BLaER1 treated with 17β-estradiol and CSF1 and Interleukin-3, amounts not matched to agents 10 nM and 100 nM (cell line): Measurements from ENCODE around the gene IGSF21.

ENCODE experiments used
- H3K27ac ChIP-seq, 11 experiments: shearing (Covaris generic); formaldehyde crosslinking; 2 replicates each; pipeline ENCODE4 v1.8.1; 2022
- H3K27me3 ChIP-seq, 11 experiments: shearing (Covaris generic); formaldehyde crosslinking; 2 replicates each; pipeline ENCODE4 v1.8.1; 2022
- H3K36me3 ChIP-seq, 11 experiments: shearing (Covaris generic); formaldehyde crosslinking; 2 replicates each; pipeline ENCODE4 v1.8.1; 2022
- H3K4me1 ChIP-seq, 10 experiments: shearing (Covaris generic); formaldehyde crosslinking; 2 replicates each; pipeline ENCODE4 v1.8.1; 2022
- H3K4me2 ChIP-seq, 11 experiments: shearing (Covaris generic); formaldehyde crosslinking; 2 replicates each; pipeline ENCODE4 v1.8.1; 2022
- H3K4me3 ChIP-seq, 10 experiments: shearing (Covaris generic); formaldehyde crosslinking; 2 replicates each; pipeline ENCODE4 v1.8.1; 2022
- H3K9ac ChIP-seq, 11 experiments: shearing (Covaris generic); formaldehyde crosslinking; 2 replicates each; pipeline ENCODE4 v1.8.1; 2022
- H3K9me3 ChIP-seq, 11 experiments: shearing (Covaris generic); formaldehyde crosslinking; replicated peaks in 1 of 11; 2 replicates each; pipeline ENCODE4 v1.8.1; 2022
- H4K20me1 ChIP-seq, 11 experiments: shearing (Covaris generic); formaldehyde crosslinking; 2 replicates each; pipeline ENCODE4 v1.8.1; 2022
- Cebpa-rat ChIP-seq, 11 experiments: shearing (Covaris generic); IDR thresholded peaks; 2 replicates each; pipeline ENCODE4 v1.8.1; 2022

Gene IGSF21

DNA sequence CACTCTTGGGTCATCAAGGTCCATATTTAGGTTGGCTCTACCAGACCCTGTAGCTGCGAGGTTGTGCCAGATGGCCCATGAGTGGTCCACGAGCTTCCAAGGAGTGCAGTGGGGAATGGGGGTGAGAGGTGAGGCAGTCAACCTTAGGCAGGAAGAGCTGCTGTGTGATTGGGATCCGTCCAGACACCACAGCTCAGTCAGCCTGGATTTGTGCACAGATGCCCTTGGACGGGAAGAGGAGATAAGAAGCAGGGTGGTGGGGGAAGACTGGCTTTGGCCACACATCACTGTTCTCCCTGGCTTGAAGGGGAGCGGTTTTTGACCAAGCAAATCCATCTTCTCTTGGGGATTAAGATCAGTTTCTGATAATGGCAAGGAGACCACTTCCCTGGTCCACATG, 130.6 kb downstream of the IGSF21 start:
- Histone ChIP-seq H3K9me3 (peaks cover 0 to 10% (median 0%) of the 10 kb centered on the region in 11 experiments; a peak in 1 of 22 replicates), H3K27ac (no peak overlapping the region), H3K9ac (no peak overlapping the region), H3K4me3 (no peak overlapping the region), H3K4me1 (no peaks in the 10 kb centered on the region), H3K36me3 (no peaks in the 10 kb centered on the region), H4K20me1 (no peaks in the 10 kb centered on the region), H3K4me2 (no peak overlapping the region), H3K27me3 (no peaks in the 10 kb centered on the region; a peak in 1 of 22 replicates)
- TF ChIP-seq Cebpa-rat (IDR thresholded peaks at IDR 0.05), result no peak

DNA sequence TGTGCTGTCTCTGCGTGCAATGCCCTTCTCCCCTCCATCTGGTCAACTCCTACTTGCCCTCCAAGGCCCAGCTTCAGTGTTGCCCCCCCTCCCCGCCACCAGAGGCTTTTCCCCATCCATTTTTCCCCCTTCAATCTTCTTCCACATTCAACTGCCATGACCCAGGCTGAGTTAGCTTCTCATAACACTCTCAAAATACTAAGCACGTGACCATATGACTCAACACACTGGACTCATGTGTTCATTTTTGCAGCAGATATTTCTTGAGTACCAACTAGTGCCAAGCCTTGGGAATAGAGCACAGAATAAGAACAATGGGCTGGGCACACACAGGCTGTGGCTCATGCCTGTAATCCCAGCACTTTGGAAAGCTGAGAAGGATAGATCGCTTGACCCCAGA, 132.1 kb downstream of the IGSF21 start:
- Histone ChIP-seq H3K27me3 (no peaks in the 10 kb centered on the region; a peak in 1 of 22 replicates), H3K36me3 (no peaks in the 10 kb centered on the region), H3K9me3 (peaks cover 0 to 10% (median 0%) of the 10 kb centered on the region in 11 experiments; a peak in 1 of 22 replicates), H3K27ac (no peak overlapping the region), H4K20me1 (no peaks in the 10 kb centered on the region; a peak in 1 of 22 replicates), H3K4me2 (no peak overlapping the region), H3K4me3 (no peak overlapping the region), H3K4me1 (no peaks in the 10 kb centered on the region), H3K9ac (no peak overlapping the region)
- no peak for TF ChIP-seq Cebpa-rat (IDR thresholded peaks at IDR 0.05)

DNA sequence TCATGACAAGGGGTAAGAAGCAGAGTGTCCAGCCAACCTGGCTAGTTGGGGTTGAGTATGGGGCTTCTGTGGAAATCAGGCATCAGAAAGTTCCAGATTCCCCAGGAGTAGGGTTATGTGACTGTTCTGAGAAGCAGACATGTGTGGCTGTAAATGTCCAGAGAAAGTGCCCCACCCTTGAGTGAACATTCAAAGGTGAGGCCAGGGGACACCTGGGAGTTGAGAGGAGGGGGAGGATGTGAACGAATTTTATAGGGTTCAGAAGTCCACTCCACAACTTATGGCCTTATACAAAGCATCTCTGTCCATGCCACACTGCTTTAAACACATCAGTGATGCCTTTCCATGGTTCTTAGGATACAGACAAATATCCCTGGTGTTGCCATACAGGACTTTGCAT, 133.3 kb downstream of the IGSF21 start:
- no peak overlapping the region for H3K4me2 ChIP-seq

DNA sequence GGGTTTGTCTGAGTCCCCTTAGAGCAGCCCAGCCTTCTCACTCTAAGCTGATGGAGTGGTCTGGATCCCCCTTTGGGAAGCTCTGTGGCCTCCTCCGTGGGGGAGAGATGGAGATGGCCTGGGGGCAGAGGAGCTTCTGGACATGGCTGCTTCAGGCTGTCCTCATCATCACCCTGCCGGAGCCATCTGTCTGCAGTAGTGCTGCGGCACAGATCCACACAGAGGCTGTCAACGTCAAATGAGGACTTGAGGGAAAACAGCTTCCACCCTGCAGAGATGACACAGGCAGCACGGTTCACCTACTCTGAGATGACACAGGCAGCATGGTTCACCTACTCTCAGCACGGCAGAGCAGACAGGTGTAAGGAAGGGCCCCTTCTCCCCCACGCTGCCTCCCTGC, 134.3 kb downstream of the IGSF21 start:
- Histone ChIP-seq H3K4me1 (no peaks in the 10 kb centered on the region), H3K27ac (no peak overlapping the region), H3K9ac (no peak overlapping the region), H3K4me3 (no peak overlapping the region), H3K36me3 (no peaks in the 10 kb centered on the region), H4K20me1 (peaks cover 0 to 8% (median 0%) of the 10 kb centered on the region in 11 experiments; a peak in 2 of 22 replicates), H3K9me3 (no peaks in the 10 kb centered on the region), H3K4me2 (no peak overlapping the region), H3K27me3 (no peaks in the 10 kb centered on the region; a peak in 1 of 22 replicates)
- no peak for TF ChIP-seq Cebpa-rat (IDR thresholded peaks at IDR 0.05)

More for the DNA sequence above, 133.3 kb downstream of the IGSF21 start:
- Histone ChIP-seq H3K36me3 (no peaks in the 10 kb centered on the region), H3K27ac (no peak overlapping the region), H4K20me1 (peaks cover 0 to under 1% (median 0%) of the 10 kb centered on the region in 11 experiments; a peak in 2 of 22 replicates), H3K9me3 (peaks cover 0 to 6% (median 0%) of the 10 kb centered on the region in 11 experiments; a peak in 1 of 22 replicates), H3K4me3 (no peak overlapping the region), H3K4me1 (no peaks in the 10 kb centered on the region), H3K27me3 (no peaks in the 10 kb centered on the region; a peak in 1 of 22 replicates), H3K9ac (no peak overlapping the region)
- TF ChIP-seq Cebpa-rat (IDR thresholded peaks at IDR 0.05), result no peak

DNA sequence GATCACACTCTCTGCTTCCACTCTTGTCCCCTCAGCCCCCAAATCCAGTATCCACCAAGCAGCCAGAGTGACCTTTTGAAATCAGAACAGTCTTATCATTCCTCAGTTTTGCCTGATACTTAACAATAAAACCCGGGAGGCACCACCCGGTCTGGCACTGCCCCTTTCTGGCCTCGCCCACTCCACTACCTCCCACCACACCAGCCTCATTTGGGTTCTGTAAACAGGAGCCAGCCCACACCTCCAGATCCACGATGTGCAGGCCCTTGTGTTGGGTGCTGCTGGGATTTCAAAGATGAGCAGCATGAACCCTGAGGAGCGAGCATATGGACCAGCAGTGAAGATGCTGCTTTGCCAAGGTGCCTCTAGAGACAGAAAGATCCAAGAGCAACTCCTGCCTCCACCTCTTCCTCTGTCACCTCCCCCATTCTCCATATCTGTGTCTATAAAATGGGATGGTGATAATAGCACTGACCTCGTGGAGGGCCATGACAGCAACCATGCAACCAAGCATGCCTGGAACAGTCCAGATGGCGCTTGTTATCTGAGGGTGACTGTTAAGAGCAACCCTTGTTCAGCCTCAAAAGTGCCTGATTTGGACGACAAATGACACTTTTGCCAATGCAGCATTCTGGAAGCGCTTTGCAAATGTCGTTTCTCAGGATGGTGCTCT, 136.0 kb downstream of the IGSF21 start:
- no peak overlapping the region for H3K4me3 ChIP-seq
- H3K27me3 ChIP-seq, result no peaks in the 10 kb centered on the region; a peak in 1 of 22 replicates
- no peak overlapping the region for H3K27ac ChIP-seq
- H3K4me1 ChIP-seq, result no peaks in the 10 kb centered on the region
- no peak overlapping the region for H3K9ac ChIP-seq
- no peak overlapping the region for H3K4me2 ChIP-seq
- no peaks in the 10 kb centered on the region for H3K36me3 ChIP-seq
- TF ChIP-seq Cebpa-rat (IDR thresholded peaks at IDR 0.05), result no peak
- no peaks in the 10 kb centered on the region for H3K9me3 ChIP-seq
- H4K20me1 ChIP-seq, result peaks cover 0 to 8% (median 0%) of the 10 kb centered on the region in 11 experiments; a peak in 3 of 22 replicates

DNA sequence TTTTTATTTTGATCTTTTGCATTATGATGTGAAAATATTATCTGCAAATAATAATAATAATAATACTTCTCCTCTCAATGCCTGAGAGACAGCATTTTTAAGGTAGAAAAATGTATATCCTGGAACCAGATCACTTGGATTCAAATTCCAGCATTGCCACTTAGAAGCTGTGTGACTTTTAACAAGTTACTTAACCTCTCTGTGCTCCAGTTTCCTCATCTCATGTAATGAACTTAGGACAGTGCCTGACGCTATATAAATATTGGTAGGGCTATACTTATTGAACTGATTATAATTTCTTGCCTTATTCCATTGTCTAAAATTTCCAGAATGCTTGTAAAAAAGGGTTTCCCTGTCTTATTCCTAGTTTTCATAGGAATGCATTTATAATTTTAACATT, 137.2 kb downstream of the IGSF21 start:
- Histone ChIP-seq H3K36me3 (no peaks in the 10 kb centered on the region), H3K9me3 (no peaks in the 10 kb centered on the region), H4K20me1 (peaks cover 0 to 8% (median 0%) of the 10 kb centered on the region in 11 experiments; a peak in 3 of 22 replicates)

DNA sequence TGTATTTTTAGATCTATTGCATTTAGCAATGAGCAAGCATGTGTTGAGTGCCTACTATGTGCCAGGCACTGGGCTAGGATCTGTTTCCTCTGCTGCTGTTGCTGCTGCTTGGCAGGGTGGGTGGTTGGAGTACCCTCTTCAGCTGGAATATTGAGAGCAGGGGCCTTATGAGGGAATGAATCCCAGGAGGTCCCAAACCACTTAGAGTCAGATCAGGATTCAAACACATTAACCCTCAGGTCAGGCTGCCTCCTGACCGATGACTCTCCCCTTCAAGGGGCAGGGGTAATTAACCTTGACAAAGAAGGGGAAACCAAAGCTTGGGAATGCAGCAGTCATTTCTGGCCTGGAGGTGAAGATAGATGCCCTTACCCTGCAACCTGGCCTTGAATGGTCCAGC, 138.0 kb downstream of the IGSF21 start:
- no peaks in the 10 kb centered on the region for H3K4me1 ChIP-seq
- no peak for TF ChIP-seq Cebpa-rat (IDR thresholded peaks at IDR 0.05)
- H4K20me1 ChIP-seq, result peaks cover 0 to 8% (median 0%) of the 10 kb centered on the region in 11 experiments; a peak in 3 of 22 replicates
- H3K27ac ChIP-seq, result no peak overlapping the region
- 0 out of 22 replicates have a peak, but pooled peaks cover 0 to 4% (median 0%) of the 10 kb centered on the region in 11 experiments for H3K27me3 ChIP-seq
- H3K9ac ChIP-seq, result no peak overlapping the region
- no peaks in the 10 kb centered on the region for H3K36me3 ChIP-seq
- no peak overlapping the region for H3K4me2 ChIP-seq
- no peaks in the 10 kb centered on the region for H3K9me3 ChIP-seq
- no peak overlapping the region for H3K4me3 ChIP-seq

More for the DNA sequence above, 137.2 kb downstream of the IGSF21 start:
- no peak for TF ChIP-seq Cebpa-rat (IDR thresholded peaks at IDR 0.05)
- Histone ChIP-seq H3K4me2 (no peak overlapping the region), H3K27ac (no peak overlapping the region), H3K4me1 (no peaks in the 10 kb centered on the region), H3K27me3 (0 out of 22 replicates have a peak, but pooled peaks cover 0 to 4% (median 0%) of the 10 kb centered on the region in 11 experiments), H3K4me3 (no peak overlapping the region), H3K9ac (no peak overlapping the region)

DNA sequence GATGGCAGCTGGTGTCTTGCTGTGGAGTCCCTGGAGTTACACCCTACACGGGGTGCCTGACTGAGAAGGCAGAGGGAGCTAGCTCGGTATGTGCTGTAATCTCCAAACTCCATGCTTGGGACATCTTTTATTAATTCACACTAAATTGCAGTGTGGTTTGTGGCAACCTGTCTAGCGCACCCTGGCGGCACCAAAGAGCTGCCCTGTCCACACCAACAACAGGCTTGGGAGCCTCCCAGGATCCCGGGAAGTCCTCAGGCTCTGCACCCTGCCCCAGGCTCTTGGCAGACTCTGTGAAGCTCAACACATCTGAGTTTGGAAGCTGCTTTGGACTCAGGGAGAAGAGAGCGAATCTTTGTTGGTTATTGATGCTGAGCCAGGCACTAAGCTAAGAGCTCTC, 138.9 kb downstream of the IGSF21 start:
- no peak overlapping the region for H3K4me2 ChIP-seq
- H3K27ac ChIP-seq, result no peak overlapping the region
- no peaks in the 10 kb centered on the region for H3K36me3 ChIP-seq
- 0 out of 22 replicates have a peak, but pooled peaks cover 0 to 4% (median 0%) of the 10 kb centered on the region in 11 experiments for H3K27me3 ChIP-seq
- no peak for TF ChIP-seq Cebpa-rat (IDR thresholded peaks at IDR 0.05)
- peaks cover 0 to 8% (median 0%) of the 10 kb centered on the region in 11 experiments; a peak in 6 of 22 replicates for H3K9me3 ChIP-seq
- no peaks in the 10 kb centered on the region for H3K4me1 ChIP-seq
- no peak overlapping the region for H3K4me3 ChIP-seq
- H4K20me1 ChIP-seq, result peaks cover 0 to 8% (median 0%) of the 10 kb centered on the region in 11 experiments; a peak in 3 of 22 replicates
- H3K9ac ChIP-seq, result no peak overlapping the region

DNA sequence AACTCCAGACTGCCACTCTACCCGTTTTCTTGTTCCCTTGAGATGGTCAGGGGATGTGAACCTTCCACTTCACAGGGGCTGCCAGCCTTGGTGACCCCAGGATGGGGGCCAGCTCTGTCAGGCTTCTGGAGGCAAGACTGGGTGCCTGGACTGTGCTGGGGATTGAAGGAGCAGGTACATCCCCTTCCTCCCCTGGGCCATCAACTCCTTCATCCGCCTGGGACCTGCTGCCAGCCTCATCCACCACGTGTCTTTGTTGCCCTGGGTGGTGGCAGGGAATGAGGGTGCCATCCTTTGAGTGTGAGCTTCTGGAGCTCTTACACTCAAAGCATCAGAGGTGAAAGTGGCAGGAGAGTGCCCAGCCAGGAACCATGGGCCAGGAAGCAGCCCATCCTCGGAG, 139.6 kb downstream of the IGSF21 start:
- Histone ChIP-seq H3K4me1 (no peaks in the 10 kb centered on the region), H3K9me3 (peaks cover 0 to 10% (median 0%) of the 10 kb centered on the region in 11 experiments; a peak in 6 of 22 replicates), H4K20me1 (peaks cover 0 to 8% (median 0%) of the 10 kb centered on the region in 11 experiments; a peak in 3 of 22 replicates), H3K9ac (no peak overlapping the region), H3K36me3 (no peaks in the 10 kb centered on the region), H3K27ac (no peak overlapping the region), H3K27me3 (0 out of 22 replicates have a peak, but pooled peaks cover 0 to 4% (median 0%) of the 10 kb centered on the region in 11 experiments), H3K4me2 (no peak overlapping the region), H3K4me3 (no peak overlapping the region)
- TF ChIP-seq Cebpa-rat (IDR thresholded peaks at IDR 0.05), result no peak
